Keratinocyte (primary cell): Measurements from ENCODE around the gene TIGD6. TPM values are rescaled to one million over a fixed set of nuclear protein-coding genes. Genes with fewer than 3 reads are reported as not detected.

Experiments used
- DNase-seq: peaks from one replicate; pipeline ENCODE4 v3.0.0-alpha.2; 2011; ENCODE audit warnings: low read depth, missing footprints, low spot score
- FAIRE-seq: peaks from 2 replicates; lab custom pipeline; 2011; peaks lifted over from hg19 to GRCh38; lab: Jason Lieb, UNC
- H2AFZ ChIP-seq: 2 replicates; pipeline ENCODE4 v1.6.0; 2012; ENCODE audit warnings: low read length, control low read depth, inconsistent platforms; ENCODE audit not compliant: control insufficient read depth
- H3K27ac ChIP-seq: 2 replicates; pipeline ENCODE4 v1.5.1; 2011; ENCODE audit warnings: low read length; ENCODE audit not compliant: control insufficient read depth, insufficient read depth
- H3K27me3 ChIP-seq: 3 replicates; pipeline ENCODE4 v1.6.0; 2011; ENCODE audit warnings: low read length; ENCODE audit not compliant: control insufficient read depth, insufficient read depth; ENCODE audit errors: extremely low read depth
- H3K36me3 ChIP-seq, 2 experiments: 2 replicates in 1 of 2; 3 replicates in 1 of 2; pipeline ENCODE4 v1.5.1; 2011; ENCODE audit warnings: low read length in 2 of 2, mild to moderate bottlenecking in 1 of 2; ENCODE audit not compliant: control insufficient read depth in 2 of 2, insufficient read depth in 2 of 2; ENCODE audit errors: extremely low read depth in 1 of 2
- H3K4me1 ChIP-seq: 3 replicates; pipeline ENCODE4 v1.5.1; 2011; ENCODE audit warnings: low read length; ENCODE audit not compliant: control insufficient read depth, insufficient read depth; ENCODE audit errors: extremely low read depth
- H3K4me2 ChIP-seq: 3 replicates; pipeline ENCODE4 v1.6.0; 2011; ENCODE audit warnings: low read depth, low read length; ENCODE audit not compliant: control insufficient read depth, insufficient read depth; ENCODE audit errors: extremely low read depth
- H3K4me3 ChIP-seq, 3 experiments: fragments of 200-600 bp in 1 of 3; sonication (generic) in 1 of 3; 2 replicates in 2 of 3; 3 replicates in 1 of 3; pipeline ENCODE4 v1.5.1; 2011 to 2016; ENCODE audit warnings: low read length in 3 of 3, mild to moderate bottlenecking in 3 of 3, control low read depth in 2 of 3, inconsistent platforms in 1 of 3, low read depth in 1 of 3, mixed read lengths in 1 of 3, mixed run types in 1 of 3, moderate library complexity in 1 of 3; ENCODE audit not compliant: control insufficient read depth in 2 of 3, insufficient read depth in 2 of 3; ENCODE audit errors: extremely low read depth in 1 of 3
- H3K79me2 ChIP-seq: 2 replicates; pipeline ENCODE4 v1.6.0; 2012; ENCODE audit warnings: low read length; ENCODE audit not compliant: control insufficient read depth, insufficient read depth
- H3K9ac ChIP-seq: 3 replicates; pipeline ENCODE4 v1.6.0; 2011; ENCODE audit warnings: low read length; ENCODE audit not compliant: control insufficient read depth, insufficient read depth; ENCODE audit errors: extremely low read depth
- H3K9me1 ChIP-seq: 3 replicates; pipeline ENCODE4 v1.6.0; 2011; ENCODE audit warnings: low read length; ENCODE audit not compliant: control insufficient read depth, insufficient read depth; ENCODE audit errors: extremely low read depth
- H3K9me3 ChIP-seq: 2 replicates; pipeline ENCODE4 v1.5.1; 2012; ENCODE audit warnings: low read depth, low read length; ENCODE audit not compliant: control insufficient read depth
- H4K20me1 ChIP-seq: 3 replicates; pipeline ENCODE4 v1.6.0; 2011; ENCODE audit warnings: low read length; ENCODE audit not compliant: control insufficient read depth, insufficient read depth; ENCODE audit errors: extremely low read depth
- EZH2 ChIP-seq: IDR thresholded peaks from one replicate; pipeline ENCODE4 v1.6.1; 2012; ENCODE audit warnings: inconsistent platforms, mild to moderate bottlenecking, low read length, moderate library complexity
- dilution Hi-C: fragments of 300-500 bp; cut with MboI; formaldehyde crosslinking; loops from one replicate; pipeline ENCODE4 v1.7.0; 2020; ENCODE audit warnings: low sequenced_read_pairs; ENCODE audit not compliant: extremely low pct_ligation_motif_present
- polyA plus RNA-seq, 5 experiments: library from polyadenylated mRNA; depleted of rRNA in 3 of 5; stranded (reverse) in 3 of 5; stranded (forward) in 1 of 5; unstranded in 1 of 5; fragments of >200 nt; gene quantifications; 1 replicate in 1 of 5; 2 replicates in 3 of 5; 3 replicates in 1 of 5; pipeline versions ENCODE4 v1.2.1 to v1.2.3, GENCODE V29; 2011 to 2012; ENCODE audit warnings: missing spikeins in 2 of 5, low read depth in 1 of 5, low replicate concordance in 1 of 5
- TF ChIP-seq, protein P1 (sequence below), 3 experiments: IDR thresholded peaks in 1 of 3; conservative IDR thresholded peaks in 1 of 3; optimal IDR thresholded peaks in 1 of 3; 2 replicates in 2 of 3; 3 replicates in 1 of 3; pipeline versions ENCODE3 to v1.5.1; 2011; ENCODE audit warnings: low read length in 3 of 3, mild to moderate bottlenecking in 3 of 3, moderate library complexity in 2 of 3, control low read depth in 1 of 3, inconsistent platforms in 1 of 3; ENCODE audit not compliant: insufficient read depth in 2 of 3; ENCODE audit errors: extremely low read depth in 1 of 3

TIGD6 gene
- polyA plus RNA-seq, 1 donor (not counting 4 experiments of a cell fraction or from before 2014, with no cell fraction given) = 4.1 TPM

DNA sequence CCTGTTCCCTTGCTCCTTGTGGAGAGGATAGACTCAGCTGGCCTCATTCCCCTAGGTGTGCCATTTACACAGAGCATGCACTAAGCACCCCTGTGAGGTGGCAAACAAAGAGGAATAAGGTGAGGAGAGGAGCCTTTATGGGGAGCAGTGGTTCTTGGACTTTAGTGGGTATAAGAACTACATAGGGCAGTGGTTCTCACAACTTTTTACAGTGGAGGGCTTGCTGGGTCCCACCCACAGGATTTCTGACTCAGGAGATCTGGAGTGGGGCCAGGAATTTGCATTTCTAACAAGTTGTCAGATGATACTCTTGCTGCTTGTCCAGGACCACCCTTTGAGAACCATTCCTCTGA, 43.9 kb upstream of the TIGD6 start:
- H3K4me2 ChIP-seq = peak overlapping the region; percentile 11
- H3K27ac ChIP-seq = peak overlapping the region; percentile 32
- dilution Hi-C loops = no loop called here
- TF ChIP-seq, protein P1, sequence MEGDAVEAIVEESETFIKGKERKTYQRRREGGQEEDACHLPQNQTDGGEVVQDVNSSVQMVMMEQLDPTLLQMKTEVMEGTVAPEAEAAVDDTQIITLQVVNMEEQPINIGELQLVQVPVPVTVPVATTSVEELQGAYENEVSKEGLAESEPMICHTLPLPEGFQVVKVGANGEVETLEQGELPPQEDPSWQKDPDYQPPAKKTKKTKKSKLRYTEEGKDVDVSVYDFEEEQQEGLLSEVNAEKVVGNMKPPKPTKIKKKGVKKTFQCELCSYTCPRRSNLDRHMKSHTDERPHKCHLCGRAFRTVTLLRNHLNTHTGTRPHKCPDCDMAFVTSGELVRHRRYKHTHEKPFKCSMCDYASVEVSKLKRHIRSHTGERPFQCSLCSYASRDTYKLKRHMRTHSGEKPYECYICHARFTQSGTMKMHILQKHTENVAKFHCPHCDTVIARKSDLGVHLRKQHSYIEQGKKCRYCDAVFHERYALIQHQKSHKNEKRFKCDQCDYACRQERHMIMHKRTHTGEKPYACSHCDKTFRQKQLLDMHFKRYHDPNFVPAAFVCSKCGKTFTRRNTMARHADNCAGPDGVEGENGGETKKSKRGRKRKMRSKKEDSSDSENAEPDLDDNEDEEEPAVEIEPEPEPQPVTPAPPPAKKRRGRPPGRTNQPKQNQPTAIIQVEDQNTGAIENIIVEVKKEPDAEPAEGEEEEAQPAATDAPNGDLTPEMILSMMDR (optimal IDR thresholded peaks at IDR 0.05 in 1 of 3, IDR thresholded peaks at IDR 0.05 in 1 of 3, conservative IDR thresholded peaks at IDR 0.05 in 1 of 3; ENCODE audit: extremely low read depth in 1 of 3, insufficient read depth in 2 of 3, low read length in 3 of 3) = no peak
- no peak for TF ChIP-seq EZH2
- peak; percentile 81 for FAIRE-seq
- H3K4me3 ChIP-seq = no peak overlapping the region
- H4K20me1 ChIP-seq = no peaks in the 10 kb centered on the region
- H2AFZ ChIP-seq = no peak overlapping the region
- H3K36me3 ChIP-seq = peaks cover 47 to 52% of the 10 kb centered on the region in 2 experiments
- DNase-seq = no peak
- no peak overlapping the region for H3K9ac ChIP-seq
- peaks cover 6% of the 10 kb centered on the region for H3K79me2 ChIP-seq
- H3K4me1 ChIP-seq = peaks cover 21% of the 10 kb centered on the region
- no peaks in the 10 kb centered on the region for H3K27me3 ChIP-seq
- no peaks in the 10 kb centered on the region for H3K9me3 ChIP-seq
- H3K9me1 ChIP-seq = no peaks in the 10 kb centered on the region

DNA sequence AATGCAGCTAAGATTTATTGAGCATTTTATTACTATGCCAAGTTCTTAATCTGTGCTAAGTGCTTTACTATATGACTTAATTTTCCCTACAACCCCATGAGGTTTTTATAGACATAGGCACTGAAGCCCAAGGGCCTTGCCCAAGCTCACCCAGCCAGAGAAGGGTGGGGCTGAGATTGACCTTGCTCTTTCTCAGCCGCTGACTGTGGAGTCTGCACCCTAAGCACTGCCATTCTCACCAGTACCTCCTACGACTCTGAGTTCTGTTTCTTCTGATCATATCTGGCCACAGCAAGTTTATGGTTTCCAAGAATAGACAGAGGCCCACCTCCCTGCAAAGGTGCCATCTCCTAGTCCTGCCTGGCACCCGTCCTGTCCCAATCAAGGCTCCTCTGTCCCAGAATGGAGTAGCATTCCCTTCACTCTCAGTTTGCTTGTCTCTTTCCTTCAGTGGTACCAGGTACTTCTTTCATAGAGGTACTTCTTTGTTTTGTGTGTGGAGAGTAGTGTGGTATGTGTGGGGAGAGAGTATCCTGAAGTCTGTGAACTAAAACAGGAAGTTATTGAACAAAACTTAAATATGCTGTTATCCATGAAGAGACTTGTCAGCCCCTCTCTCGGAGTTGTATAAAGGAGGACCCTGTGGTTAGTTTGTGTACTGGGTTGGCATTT, 43.3 kb upstream of the TIGD6 start:
- Histone ChIP-seq H4K20me1 (no peaks in the 10 kb centered on the region), H3K9me1 (no peaks in the 10 kb centered on the region), H2AFZ (no peak overlapping the region), H3K4me1 (peaks cover 21% of the 10 kb centered on the region), H3K79me2 (peaks cover 9% of the 10 kb centered on the region), H3K27ac (peak overlapping the region; percentile 32), H3K9ac (no peak overlapping the region), H3K27me3 (no peaks in the 10 kb centered on the region), H3K4me2 (peak overlapping the region; percentile 11), H3K36me3 (peaks cover 42 to 47% of the 10 kb centered on the region in 2 experiments), H3K9me3 (no peaks in the 10 kb centered on the region), H3K4me3 (no peak overlapping the region)
- TF ChIP-seq, protein P1 (optimal IDR thresholded peaks at IDR 0.05 in 1 of 3, IDR thresholded peaks at IDR 0.05 in 1 of 3, conservative IDR thresholded peaks at IDR 0.05 in 1 of 3; ENCODE audit: extremely low read depth in 1 of 3, insufficient read depth in 2 of 3, low read length in 3 of 3) = no peak
- TF ChIP-seq EZH2 = no peak
- DNase-seq (no peak), FAIRE-seq (no peak)
- dilution Hi-C loops = no loop called here
